Measurements from ENCODE around the gene BCL11B.

Gene BCL11B

DNA sequence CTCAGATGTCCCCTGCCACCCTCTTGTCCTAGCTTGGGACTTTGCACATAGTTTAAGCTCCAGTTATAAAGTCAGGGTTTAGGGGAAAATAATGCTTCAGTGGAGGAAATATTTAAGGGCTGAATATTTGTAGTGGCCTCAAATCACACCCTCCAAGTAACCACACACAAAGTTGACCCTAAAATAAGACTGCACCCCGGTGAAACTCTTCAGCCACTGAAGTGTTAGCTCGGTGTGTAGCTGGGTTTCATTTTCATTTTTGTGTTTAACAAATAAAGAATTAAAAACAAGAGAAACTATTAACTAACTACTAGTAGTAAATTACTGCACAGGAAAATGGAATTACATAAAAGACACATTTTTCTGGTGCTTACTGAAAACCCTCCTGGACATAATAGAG, 14.8 kb upstream of the BCL11B start:
- no peak for DNase-seq

DNA sequence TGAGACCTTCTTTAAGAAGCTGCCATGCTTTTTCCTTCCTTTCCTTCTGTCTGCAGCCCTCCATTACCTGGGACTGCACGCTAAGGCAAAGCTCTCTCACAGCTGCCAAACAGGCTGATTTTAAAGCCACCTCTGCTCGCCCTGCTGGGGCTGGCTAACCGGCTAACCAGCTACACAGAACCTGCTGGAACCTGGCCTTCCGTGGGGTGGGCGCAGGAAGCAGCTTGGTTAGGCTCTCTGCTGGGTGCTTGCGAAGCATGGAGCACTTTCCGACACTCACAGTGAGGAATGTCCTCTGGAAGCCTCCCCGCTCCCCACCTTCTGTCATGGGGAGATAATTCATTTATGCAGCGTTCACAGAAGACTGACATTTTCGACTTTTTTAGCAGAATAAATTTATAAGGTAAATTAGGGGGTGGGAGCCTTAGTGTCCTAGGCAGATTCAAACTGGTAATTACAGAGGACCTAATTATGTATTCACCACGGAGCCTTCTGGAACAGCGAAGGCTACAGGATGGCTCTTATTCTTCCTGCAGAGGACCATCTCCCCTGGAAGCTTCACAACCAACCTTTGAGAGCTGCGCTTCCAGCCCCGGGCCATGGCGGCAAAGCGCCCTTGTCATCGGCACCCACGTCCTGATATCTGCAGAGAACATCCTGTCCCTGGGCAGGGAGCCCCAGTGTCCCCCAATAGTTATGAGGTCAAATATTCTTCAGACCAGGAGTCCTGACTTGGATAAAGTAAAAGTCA, 12.4 kb upstream of the BCL11B start:
- DNase-seq: no peak

DNA sequence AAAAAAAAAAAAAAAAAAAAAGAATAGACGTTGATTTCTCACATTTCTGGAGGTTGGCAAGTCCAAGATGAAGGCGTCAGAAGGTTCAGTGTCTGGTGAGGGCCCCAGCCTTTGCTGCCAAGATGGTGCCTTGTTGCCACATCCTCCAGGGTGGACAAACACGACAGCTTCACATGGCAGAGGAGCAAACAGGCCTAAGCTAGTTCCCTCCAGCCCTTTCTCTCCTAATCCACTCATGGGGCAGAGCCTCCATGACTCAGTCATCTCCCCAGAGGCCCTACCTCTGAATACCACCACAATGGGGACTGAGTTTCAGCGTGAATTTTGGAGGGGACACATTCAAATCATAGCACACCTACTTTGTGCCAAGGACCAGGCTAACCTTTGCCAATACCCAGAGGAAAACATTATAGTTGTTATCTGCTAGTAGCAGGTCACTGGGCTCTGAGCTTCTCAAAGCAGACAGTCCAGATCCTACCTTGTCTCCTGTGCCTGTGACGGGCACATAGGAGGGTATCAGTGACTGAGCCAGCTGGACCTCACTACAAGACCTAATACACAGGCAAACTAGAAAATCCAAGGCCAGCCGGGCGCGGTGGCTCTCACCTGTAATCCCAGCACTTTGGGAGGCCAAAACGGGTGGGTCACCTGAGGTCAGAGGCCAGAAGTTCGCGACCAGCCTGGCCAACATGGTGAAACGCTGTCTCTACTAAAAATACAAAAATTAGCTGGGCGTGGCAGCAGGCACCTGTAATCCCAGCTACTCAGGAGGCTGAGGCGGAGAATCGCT, 10.5 kb upstream of the BCL11B start:
- DNase-seq: no peak

DNA sequence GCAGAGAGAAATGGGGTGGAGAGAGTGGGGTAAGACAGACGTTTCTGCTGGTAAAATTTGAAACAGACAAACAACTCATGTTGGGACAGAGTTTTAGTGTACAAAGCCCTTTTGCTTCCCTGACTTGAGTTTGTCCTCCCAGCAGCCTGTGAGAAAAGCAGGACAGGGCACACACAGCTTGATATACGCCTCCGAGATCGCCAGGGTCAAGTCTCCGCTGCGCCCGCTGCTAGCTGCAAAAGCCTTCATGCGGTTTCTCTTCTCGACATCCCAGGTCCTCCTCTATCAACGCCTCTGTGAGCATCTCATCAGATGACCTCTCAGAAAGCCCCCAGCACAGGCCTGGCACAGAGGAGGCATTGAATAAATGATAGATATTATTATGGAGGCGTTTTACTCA, 9.4 kb upstream of the BCL11B start:
- DNase-seq: no peak

DNA sequence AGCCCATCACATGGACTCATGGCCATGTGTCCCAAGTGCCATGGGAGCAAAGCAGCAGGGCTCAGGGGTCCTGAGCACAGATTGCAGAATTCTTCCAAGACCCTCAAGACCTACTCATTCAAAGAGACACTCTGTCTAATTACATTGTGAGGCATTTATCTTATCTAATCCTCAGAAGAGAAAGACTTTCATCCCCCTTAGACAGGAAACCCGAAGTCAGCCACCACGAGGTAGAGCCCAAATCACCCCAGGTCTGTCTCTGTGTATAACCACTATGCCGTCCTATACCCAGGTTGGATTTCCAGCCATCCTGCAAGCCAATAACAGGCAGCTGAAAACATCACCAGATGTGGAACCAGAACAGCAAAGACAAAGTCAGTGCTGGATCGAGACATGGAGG, 8.9 kb upstream of the BCL11B start:
- no peak for DNase-seq

DNA sequence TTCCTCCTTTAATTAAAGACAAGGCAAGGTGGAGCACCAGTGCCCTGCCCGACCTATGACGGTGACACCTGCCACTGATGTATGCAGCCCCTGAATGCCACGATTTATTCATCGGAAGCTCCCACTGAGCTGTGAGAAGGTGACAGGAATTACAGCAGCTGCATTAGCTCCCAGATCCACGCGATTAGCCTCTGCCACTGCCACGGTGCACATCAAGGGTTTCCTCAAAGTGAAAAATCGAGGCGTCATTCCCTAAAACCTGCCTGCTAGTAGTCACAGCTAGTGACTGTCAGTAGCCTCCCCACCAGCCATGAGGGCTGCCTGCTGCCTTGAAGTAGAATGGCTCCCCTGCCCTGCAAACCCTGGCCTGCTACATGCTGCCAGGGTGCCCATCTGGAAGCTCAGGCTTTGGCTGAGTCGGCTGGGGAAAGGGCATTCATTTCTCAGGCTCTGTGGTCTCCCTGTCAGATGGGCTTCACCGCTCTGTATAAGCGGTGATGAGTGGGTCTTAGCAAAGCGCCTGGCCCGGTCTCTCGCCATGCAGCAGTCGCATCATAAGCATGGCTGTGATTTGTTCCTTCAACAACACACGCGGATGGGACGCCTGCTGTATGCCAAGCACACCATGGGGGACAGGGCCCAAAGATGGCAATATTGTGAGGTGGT, 8.2 kb upstream of the BCL11B start:
- no peak for DNase-seq

DNA sequence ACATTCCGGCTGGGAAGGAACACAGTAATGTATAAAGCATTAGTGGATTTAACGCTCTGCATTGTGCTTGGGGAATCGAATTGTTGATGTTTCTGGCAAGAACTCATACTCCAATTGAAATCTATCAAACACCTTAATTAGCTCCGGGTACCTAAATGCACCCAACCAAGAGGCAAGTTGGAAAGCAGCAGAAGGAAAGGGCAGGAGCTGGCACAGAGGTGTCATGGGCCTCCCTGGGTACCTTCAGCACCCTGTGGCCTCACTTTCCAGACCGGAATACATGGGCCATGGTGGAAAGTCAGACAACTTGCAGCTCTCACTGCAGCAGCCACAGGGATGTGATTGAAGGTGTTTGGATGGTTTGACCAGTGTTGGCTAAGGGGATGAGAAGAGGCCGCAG, 6.8 kb upstream of the BCL11B start:
- no peak for DNase-seq

DNA sequence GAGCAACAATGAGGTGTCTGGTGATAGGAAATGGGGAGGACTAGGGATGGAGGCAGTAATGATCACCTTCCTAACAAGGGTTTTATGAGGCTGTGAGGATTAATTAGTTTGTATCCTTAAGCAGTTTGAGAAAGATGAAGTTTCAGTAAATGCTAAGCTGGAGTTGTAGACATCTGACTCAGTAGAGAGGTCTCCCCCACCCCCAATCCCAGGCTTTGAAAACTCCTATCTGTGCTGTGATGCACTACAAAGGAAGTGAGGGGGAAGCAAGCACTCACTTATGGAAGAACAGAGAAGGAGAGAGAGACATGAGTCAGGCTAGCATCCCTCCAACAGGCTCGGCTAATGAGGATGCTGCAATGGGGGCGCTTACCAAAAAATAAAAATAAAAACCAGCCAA, 5.5 kb upstream of the BCL11B start:
- no peak for DNase-seq

DNA sequence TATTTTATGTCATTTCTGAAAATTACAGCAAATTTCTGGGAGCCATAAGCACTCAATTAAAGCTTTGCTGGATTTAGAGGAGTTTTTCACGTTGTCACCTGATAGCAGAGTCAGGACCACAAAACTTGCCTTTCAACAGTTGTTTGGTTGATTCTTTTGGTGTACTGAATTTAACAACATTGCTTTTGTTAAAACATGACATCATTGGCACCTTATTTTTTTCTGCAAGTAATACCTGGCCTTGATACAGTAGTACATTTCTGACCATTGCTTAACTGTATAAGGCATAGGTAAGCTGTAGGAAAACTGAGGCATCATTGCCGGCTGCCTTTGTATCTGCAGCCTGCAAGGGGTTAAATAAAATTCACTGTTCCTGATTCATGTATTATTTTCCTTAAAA, 4.5 kb upstream of the BCL11B start:
- no peak for DNase-seq

DNA sequence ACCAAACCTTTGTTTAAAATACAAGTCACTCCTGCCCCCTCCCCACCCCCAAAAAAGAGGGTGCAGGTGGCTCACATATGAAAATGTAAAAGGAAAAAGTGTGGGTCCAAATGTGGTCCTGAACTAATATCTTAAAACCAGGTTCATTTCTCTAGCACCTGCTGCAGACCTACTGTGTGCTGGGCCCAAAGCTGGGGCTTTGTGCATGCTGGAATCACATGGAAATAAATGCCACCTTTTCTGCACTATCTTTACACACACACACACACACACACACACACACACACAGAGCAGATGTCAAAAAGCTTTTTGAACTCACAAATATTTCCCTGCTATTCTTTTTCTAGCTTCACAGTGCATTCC, 3.2 kb upstream of the BCL11B start:
- no peak for DNase-seq

DNA sequence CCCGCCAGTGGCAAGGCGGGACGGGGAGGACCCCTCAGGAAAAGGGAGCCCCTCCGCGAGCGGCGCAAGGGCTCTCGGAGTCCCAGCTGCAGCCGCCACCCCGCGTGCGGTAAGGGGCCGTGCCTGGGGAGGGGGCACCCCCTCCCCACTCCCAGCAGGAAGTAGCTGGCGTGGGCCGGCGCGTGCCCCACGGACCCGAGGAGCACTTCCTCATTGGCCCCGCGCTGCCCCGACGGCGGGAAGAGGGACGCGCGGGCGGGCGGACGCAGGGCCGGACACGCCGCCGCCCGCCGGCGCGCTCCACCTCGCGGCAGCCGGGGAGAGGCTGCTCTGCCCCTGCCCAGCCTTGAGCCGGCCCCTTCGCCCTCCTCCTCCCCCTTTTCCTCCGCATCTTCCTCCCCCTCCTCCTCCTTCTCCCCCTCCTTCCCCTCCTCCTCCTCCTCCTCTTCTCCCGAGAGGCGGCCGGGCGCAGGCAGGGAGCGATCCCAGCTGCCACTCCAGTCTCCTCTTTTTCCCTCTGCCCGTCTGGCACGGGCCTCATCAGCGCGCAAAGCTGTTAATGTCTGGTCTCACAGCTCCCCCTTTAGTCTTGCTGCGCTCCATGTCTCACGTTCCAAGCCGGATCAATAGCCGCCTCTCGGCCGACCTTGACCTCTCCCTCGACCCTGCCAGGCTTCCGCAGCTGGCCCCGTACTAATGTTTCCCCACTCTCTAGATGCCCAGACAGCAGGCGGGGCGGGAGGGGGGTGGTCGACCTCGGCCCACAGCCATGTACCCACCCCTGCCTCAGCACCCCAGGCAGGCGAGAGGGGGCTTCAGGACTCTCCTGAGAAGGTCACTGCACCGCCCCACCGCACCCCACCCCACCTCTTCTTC, 2.6 kb upstream of the BCL11B start:
- peak; percentile 76 for DNase-seq

DNA sequence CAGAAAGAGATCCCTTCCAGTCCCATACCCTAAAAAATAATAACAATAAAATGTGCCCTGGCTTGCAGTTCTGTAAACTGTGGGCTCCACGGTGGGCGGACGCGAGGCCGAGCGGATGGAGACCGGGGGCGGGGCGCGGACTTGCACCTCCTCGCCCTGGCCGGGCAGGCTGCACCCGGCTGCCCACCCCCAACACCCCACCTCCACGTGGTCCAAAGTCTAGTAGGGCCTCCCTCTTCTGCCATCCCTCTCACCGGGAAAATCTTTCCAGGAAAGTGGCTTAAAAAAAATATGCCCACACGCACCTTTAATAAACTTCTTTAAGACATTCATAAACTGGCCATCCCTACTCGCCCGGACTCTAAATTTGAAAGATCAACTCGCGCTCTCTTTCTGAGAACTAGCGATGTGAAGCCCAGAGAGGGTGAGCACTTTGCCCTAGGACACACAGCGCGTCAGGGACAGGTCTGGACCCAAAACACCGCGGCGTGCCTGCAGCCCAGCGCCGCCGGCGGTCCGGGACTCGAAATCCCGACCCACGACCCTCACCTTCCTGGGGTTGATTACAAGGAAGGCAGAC, 1.9 kb upstream of the BCL11B start:
- peak; percentile 11 for DNase-seq

DNA sequence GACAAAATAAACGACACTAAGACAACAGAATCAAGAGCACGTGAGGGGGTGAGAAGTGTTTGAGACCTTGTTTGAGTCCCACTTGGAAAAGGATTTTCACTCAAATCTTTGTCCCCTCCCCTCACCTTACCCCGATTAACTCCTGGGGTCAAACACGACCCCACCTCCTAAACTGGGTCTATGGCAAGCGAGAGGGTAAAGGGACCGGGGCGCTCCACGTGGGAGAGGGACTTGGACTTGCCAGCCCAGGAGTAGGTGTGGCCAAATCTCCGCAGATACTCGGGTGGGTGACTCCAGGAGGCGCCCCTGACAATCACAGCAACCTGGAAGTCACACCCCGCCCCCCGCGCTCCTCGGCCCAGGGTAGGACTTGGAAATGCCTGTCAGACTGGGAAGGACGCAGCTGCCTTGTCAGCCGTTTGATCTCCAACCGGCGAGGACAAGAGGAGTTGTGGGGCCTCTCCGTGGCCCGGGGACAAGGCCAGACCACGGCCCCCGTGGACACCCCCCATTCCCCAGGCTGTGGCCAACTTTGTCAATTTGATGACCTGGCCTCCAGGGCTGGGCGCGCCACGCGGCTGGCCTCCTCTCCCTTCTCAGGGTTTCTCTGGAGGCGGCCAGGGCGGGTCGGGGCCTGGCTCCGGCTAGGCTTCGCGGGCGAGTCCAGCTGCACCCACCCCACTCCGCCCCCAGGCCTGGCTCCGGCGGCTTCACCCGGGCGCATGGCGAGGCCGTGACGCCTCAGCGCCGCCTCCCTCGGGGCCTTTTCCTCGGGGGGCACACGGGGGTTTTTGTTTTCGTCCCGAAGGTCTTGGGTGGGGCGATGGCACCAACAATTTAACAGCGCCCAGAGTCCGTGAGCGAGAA, 1.1 kb upstream of the BCL11B start:
- peak; percentile 11 for DNase-seq

DNA sequence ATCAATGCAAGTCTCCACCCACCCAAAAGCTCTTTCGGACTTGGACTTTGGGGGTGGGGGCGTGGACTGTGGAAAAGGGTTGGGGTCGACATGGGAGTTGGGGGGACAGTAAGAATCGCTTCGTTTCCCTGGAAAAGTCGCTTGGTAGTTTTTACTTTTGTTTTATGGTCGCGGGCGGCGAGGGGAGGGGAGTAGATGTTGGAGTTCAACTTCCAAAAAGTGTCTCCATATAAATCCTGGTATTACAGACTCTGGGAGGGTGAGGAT, 568 bp upstream of the BCL11B start:
- DNase-seq: peak; percentile 7

DNA sequence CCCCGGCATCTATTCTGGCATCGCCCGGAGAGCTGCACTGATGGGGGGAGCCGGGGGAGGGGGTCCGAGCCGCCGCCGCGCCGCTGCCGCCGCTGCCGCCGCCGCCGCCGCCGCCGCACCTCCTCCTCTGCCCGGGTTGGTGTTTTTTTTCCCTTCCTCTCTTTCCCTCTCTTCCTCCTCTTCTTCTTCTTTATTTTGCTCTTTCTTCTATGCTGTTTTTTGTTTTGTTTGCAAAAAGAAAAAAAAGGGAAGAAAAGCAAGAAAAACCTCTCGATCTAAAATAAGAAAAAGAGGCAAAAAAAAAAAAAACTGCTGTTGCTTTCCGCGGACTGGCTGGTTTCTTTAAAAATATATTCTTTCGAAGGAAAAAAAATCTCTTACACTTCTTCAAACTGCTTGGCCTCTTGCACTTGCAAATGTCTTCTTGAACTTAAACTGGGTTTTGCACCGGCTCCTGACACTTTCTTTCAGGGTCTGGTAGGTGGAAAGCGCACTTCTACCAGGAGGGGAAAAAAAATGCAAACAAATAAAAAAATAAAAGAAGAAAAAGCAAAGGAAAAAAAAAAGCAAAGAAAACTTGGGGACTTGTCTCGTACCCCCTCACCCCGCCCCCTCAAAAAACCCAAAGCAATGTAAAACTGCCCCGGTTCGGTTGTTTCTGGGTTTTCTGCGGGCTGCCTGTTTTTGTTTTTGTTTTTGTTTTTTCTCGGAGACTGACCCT, 616 bp downstream of the BCL11B start:
- DNase-seq: no peak

DNA sequence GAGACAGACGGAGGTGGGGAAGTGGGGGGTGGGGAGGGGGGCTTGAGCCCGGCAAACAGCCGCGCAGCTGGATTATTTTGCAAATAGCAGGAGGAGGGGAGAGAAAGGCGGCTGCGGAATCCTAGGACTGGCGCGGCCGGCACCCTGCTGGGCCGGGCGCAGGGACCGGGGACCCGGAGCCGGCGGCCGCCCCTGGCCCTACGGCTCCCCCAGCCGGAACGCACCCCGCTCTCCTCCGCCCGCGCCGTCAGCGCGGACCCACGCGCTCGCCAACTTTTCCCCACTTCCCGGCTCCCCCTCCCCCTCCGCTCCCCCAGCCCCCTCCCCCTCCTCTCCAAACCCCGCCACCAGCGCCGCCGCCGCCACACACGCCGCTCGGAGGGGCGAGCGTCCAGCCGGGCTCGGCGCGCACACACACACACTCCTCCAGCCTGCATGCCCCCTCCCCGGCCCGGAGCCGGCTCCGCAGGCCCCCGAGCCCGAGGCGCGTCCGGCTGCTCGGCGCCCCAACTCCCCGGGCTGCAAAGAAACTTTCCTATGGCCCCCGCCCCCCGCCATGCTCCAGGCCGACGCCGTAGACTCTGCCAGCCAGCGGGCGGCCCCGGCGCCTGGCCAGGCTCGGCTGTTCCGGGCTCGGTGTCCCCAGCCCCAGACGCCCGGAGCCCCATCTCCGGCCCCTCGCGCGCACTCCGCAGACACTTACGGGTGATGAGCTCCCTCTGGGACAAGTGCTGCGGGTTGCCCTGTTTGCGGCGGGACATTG, 1.4 kb downstream of the BCL11B start:
- DNase-seq: no peak

DNA sequence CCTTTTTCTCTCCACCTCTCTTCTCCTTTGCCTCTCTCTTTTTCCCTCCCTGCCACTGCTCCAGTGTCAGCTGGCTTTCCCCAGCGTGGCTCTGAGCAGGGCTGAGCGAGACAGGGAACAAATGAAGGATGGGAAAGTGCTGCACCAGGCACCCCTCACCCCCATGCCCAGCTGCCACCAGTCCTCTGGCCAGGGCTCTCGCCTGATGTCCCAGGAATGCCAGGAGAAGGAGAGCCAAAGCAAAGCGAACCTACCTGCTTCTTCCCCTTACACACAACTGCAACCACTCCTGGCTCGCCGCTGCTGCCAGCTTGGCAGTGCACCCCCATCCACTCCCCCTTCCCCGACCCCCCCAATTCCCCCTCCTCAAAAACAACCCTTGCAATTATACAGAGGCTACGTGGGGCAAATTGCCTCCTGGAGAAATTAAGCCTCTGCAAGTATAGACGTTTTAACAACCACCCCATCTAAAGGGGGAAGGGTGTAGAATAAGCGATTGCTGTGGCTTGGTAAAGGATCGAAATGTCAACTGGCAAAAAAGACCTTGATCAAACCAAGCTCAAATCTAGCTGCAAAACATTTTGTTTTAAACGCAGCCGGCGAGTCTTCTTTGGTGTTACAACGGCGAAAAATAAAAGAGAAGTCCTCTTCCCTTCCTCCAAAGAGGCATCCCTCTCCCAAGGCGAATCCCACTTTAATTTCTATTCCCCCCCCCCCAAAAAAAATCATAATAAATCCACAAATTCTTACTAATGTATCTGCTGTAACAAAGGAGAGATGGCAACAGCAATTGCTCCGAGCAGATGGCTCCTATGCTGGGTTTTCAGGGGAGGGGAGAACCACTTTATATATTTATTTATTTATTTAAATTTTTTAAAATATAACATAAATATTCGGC, 2.9 kb downstream of the BCL11B start:
- DNase-seq: no peak

DNA sequence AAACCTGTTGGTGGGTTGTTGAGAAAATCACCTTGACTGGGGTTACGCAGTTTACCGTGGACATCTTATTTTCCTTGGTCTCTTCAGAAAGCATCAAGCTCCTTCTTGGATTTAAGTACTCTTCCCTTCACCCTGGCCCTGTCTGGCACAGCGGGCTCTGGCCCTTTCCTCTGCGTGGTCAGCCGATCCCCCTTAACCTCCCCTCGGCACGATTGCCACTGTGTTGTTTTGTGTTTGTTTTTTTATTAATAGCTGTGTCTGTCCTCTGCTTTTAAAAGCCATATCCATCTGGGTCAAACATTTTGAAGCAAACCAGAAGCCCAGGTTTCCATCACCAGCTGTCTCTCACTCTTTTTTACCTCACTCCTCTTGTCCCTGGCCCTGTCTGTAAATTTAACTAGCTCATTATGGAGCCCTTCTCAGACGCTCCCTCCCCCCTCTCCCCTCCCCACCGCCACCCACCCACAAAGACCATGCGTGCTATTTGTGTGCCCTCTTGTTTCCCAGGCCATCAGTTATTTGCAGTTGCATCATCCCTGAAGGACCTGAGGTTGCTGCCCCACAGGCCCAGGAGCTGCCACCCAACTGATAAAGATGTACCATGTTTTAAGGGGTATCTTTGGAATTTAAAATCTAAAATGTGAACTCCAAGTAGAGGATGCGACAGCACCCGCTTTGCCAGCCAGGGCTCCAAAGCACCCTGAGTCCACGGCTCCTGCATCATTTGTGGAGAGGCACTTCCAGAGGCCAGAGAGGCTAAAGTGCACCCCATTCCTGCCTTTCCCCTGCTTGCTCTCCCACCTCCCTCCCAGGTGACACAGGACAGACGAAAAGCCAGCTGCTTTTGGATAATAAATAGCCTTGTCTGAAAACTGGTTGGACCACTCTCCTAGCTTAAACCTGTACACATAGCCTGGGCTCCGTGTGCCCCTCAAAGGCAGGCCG, 3.9 kb downstream of the BCL11B start:
- DNase-seq: no peak
